GM12878 (cell line): ENCODE data around the gene INO80B. TPM values are rescaled to one million over a fixed set of nuclear protein-coding genes. Genes with fewer than 3 reads are reported as not detected.

Experiments used
- ATAC-seq: fragments of 200-7000 bp; cut with Tn5 transposase; 3 replicates; pipeline ENCODE4 v1.9.1; 2020; ENCODE audit warnings: mild to moderate bottlenecking, moderate library complexity
- BruUV-seq: library from RNA; stranded (reverse); fragments of 400-500 nt; replicated peaks from 2 replicates; lab custom pipeline; 2021; lab: Mats Ljungman, UMichigan
- CTCF ChIA-PET: fragments of 300-600 bp; sonication (Branson Sonifier 250); formaldehyde crosslinking; extraction: SDS; loops from one replicate; lab custom pipeline; 2021; ENCODE audit warnings: inconsistent platforms; lab: Yijun Ruan, JAX
- POLR2A ChIA-PET: fragments of 350-600 bp; formaldehyde crosslinking; extraction: SDS; loops from one replicate; lab custom pipeline; 2021; ENCODE audit warnings: inconsistent platforms; lab: Charles Lee
- RAD21 ChIA-PET: fragments of 300-600 bp; sonication (Branson Sonifier 250); formaldehyde crosslinking; loops from one replicate; lab custom pipeline; 2023; ENCODE audit warnings: antibody characterized with exemption; ENCODE audit not compliant: unreplicated experiment; lab: Charles Lee
- SMC1A ChIA-PET: fragments of 300-600 bp; sonication (Branson Sonifier 250); formaldehyde crosslinking; loops from one replicate; lab custom pipeline; 2023; ENCODE audit not compliant: unreplicated experiment, uncharacterized antibody; lab: Charles Lee
- DNase-seq: peaks from one replicate; pipeline ENCODE4 v3.0.0-alpha.2; 2011; ENCODE audit warnings: low read depth, low spot score
- FAIRE-seq: peaks from 3 replicates; lab custom pipeline; 2011; peaks lifted over from hg19 to GRCh38; lab: Jason Lieb, UNC
- H2AFZ ChIP-seq: 2 replicates; pipeline ENCODE4 v1.6.0; 2011; ENCODE audit warnings: low read depth, low read length, control low read depth; ENCODE audit not compliant: control insufficient read depth
- H3K27ac ChIP-seq: 2 replicates; pipeline ENCODE4 v1.5.1; 2011; ENCODE audit warnings: control low read depth; ENCODE audit not compliant: control insufficient read depth, insufficient read depth
- H3K27me3 ChIP-seq, 2 experiments: replicated peaks in 1 of 2; 2 replicates each; pipeline versions ENCODE4 v1.6.0 to v1.6.1; 2011; ENCODE audit warnings: low read length in 1 of 2; ENCODE audit not compliant: control insufficient read depth in 2 of 2, insufficient read depth in 2 of 2
- H3K36me3 ChIP-seq, 2 experiments: 2 replicates each; pipeline ENCODE4 v1.5.1; 2011; ENCODE audit warnings: low read length in 1 of 2; ENCODE audit not compliant: control insufficient read depth in 2 of 2, insufficient read depth in 2 of 2
- H3K4me1 ChIP-seq: 2 replicates; pipeline ENCODE4 v1.6.1; 2011; ENCODE audit warnings: mild to moderate bottlenecking, low read length, moderate library complexity, mixed read lengths; ENCODE audit not compliant: control insufficient read depth, insufficient read depth
- H3K4me2 ChIP-seq: 2 replicates; pipeline ENCODE4 v1.6.0; 2011; ENCODE audit warnings: control low read depth; ENCODE audit not compliant: control insufficient read depth, insufficient read depth
- H3K4me3 ChIP-seq: fragments of 200-600 bp; sonication (generic); 2 replicates; pipeline ENCODE4 v1.5.1; 2016
- H3K79me2 ChIP-seq: 2 replicates; pipeline ENCODE4 v1.6.0; 2011; ENCODE audit warnings: low read length; ENCODE audit not compliant: control insufficient read depth, insufficient read depth
- H3K9ac ChIP-seq: 2 replicates; pipeline ENCODE4 v1.8.0; 2011; ENCODE audit warnings: low read length, control low read depth, mixed read lengths; ENCODE audit not compliant: control insufficient read depth, insufficient read depth
- H3K9me3 ChIP-seq: replicated peaks from 3 replicates; pipeline ENCODE4 v1.5.1; 2011; ENCODE audit warnings: mild to moderate bottlenecking, low read length; ENCODE audit not compliant: control insufficient read depth, insufficient read depth
- H4K20me1 ChIP-seq: 2 replicates; pipeline ENCODE4 v1.6.0; 2011; ENCODE audit not compliant: control insufficient read depth, insufficient read depth
- BACH1 ChIP-seq: fragments of 450-650 bp; IDR thresholded peaks from 2 replicates; pipeline ENCODE4 v1.6.1; 2017; ENCODE audit warnings: mild to moderate bottlenecking, borderline replicate concordance
- BCL11A ChIP-seq: IDR thresholded peaks from 2 replicates; pipeline ENCODE4 v1.6.1; 2011; ENCODE audit warnings: low read depth, low read length
- E2F8 ChIP-seq: fragments of 450-650 bp; IDR thresholded peaks from 2 replicates; pipeline ENCODE4 v1.6.1; 2018; ENCODE audit warnings: mild to moderate bottlenecking, low read depth, moderate library complexity; ENCODE audit not compliant: partially characterized antibody
- GABPA ChIP-seq: IDR thresholded peaks from 2 replicates; pipeline ENCODE4 v1.6.1; 2014; ENCODE audit warnings: antibody characterized with exemption, low read depth, mild to moderate bottlenecking, inconsistent platforms
- RAD51 ChIP-seq: fragments of 450-650 bp; IDR thresholded peaks from 2 replicates; pipeline ENCODE4 v1.6.1; 2016; ENCODE audit warnings: moderate library complexity, mild to moderate bottlenecking, inconsistent platforms
- SUZ12 ChIP-seq: fragments of 200-600 bp; sonication (generic); IDR thresholded peaks from one replicate; pipeline ENCODE4 v1.6.1; 2018; ENCODE audit warnings: antibody characterized with exemption, mild to moderate bottlenecking; ENCODE audit not compliant: unreplicated experiment
- TCF12 ChIP-seq: IDR thresholded peaks from 2 replicates; pipeline ENCODE4 v1.6.1; 2011; ENCODE audit warnings: low read depth, mild to moderate bottlenecking, low read length
- in situ Hi-C: fragments of 300-500 bp; cut with MboI; formaldehyde crosslinking; loops from 9 replicates; pipeline ENCODE4 v1.14.3; 2018; ENCODE audit warnings: mixed read lengths
- intact Hi-C: fragments of 100-400 bp; cut with micrococcal nuclease; formaldehyde crosslinking; loops from one replicate; pipeline ENCODE4 v1.14.2; 2022; ENCODE audit not compliant: unreplicated experiment
- polyA plus RNA-seq, 11 experiments: library from polyadenylated mRNA; depleted of rRNA in 4 of 11; unstranded in 6 of 11; stranded (reverse) in 5 of 11; fragments of >200 nt; fragmentation: Nextera tagmentation in 4 of 11; fragmentation: Illumina TruSeq in 1 of 11; extraction: Ambion mirVana in 4 of 11; extraction: Trizol in 1 of 11; gene quantifications; 1 replicate in 1 of 11; 2 replicates in 10 of 11; pipeline versions ENCODE4 v1.2.1 to v1.2.3, GENCODE V29; 2011 to 2016; ENCODE audit warnings: inconsistent platforms in 2 of 11, missing spikeins in 2 of 11, low read depth in 1 of 11
- total RNA-seq, 4 experiments: library from RNA; depleted of rRNA in 3 of 4; stranded (reverse); fragments of >200 nt in 3 of 4; fragmentation: Illumina TruSeq in 1 of 4; extraction: Trizol in 1 of 4; gene quantifications; 2 replicates each; pipeline versions ENCODE4 v1.2.1 to v1.2.3, GENCODE V29; 2013 to 2021

Gene INO80B
- total and polyA plus RNA-seq, 10 of the 15 experiments (the other 5 are each of a cell fraction or from before 2014, with no cell fraction given): 1.3 to 26.7 (median 11.1) TPM

GRCh38 chr2:74500578-74500946 lies 45.7 kb downstream of the INO80B start:
- intact Hi-C loops (no loop called here), in situ Hi-C loops (no loop called here)
- no peak overlapping the region for H3K27ac ChIP-seq
- DNase-seq: no peak
- no peak overlapping the region for H2AFZ ChIP-seq
- no peak for FAIRE-seq
- TF ChIP-seq BCL11A: no peak
- no peak for TF ChIP-seq TCF12
- no peak for TF ChIP-seq E2F8
- TF ChIP-seq BACH1: no peak
- TF ChIP-seq GABPA: no peak
- no peak for TF ChIP-seq SUZ12
- no peak for TF ChIP-seq RAD51
- SMC1A ChIA-PET: interaction anchor here (0.9 to 7.0 kb wide), 5 partner anchors 10 to 86 kb away, joined by 3 to 71 read pairs (median 4); partner anchors contain the start of gene DQX1
- H3K4me2 ChIP-seq: no peak overlapping the region
- H3K9ac ChIP-seq: no peak overlapping the region
- POLR2A ChIA-PET: interaction anchor here (1.1 kb wide), 1 partner anchor 28 kb away, joined by 3 read pairs; the partner anchor contains the start of gene AUP1
- peaks cover 15 to 25% of the 10 kb centered on the region in 2 experiments; a peak in 3 of 4 replicates for H3K27me3 ChIP-seq
- H3K36me3 ChIP-seq: peaks cover 0 to 3% of the 10 kb centered on the region in 2 experiments; a peak in 1 of 4 replicates
- H3K4me3 ChIP-seq: no peak overlapping the region
- H4K20me1 ChIP-seq: no peaks in the 10 kb centered on the region
- RAD21 ChIA-PET: interaction anchor here (1.1 to 2.6 kb wide), 4 partner anchors 17 to 88 kb away, joined by 4 to 10 read pairs (median 6); partner anchors contain the start of genes CCDC142, INO80B and TTC31
- peaks cover 20% of the 10 kb centered on the region for H3K4me1 ChIP-seq
- no peaks in the 10 kb centered on the region for H3K9me3 ChIP-seq
- H3K79me2 ChIP-seq: no peaks in the 10 kb centered on the region
- CTCF ChIA-PET: interaction anchor here (1.4 to 13.9 kb wide), 4 partner anchors 18 to 86 kb away, joined by 4 to 231 read pairs (median 84); partner anchors contain the start of genes AUP1, CCDC142, DQX1 and HTRA2
- no TSS peak for BruUV-seq
- no peak for ATAC-seq
